Dedifferentiated amniotic fluid mesenchymal stem cell (primary cell): ENCODE measurements around the gene ADCY6.

Experiments
- DNase-seq: peaks from one replicate; pipeline ENCODE4 v3.0.0-alpha.2; 2016; ENCODE audit errors: extremely low spot score

The ADCY6 gene

DNA sequence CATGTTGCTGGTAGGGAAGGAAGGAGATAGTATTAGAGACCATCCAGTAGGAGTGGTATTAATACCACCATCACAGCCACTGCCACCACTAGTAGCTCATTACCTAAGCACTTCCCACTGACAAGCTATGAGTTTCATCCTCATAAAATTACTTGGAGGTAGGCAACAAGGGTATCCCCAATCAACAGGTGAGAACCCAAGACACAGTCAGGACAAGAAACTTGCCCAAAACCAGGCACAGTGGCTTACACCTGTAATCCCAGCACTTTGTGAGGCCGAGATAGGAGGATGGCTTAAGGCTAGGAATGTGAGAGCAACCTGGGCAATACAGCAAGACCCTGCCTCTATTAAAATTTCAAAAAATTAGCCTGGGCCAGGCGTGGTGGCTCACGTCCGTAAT lies 5.5 kb downstream of the ADCY6 start:
- no peak for DNase-seq

DNA sequence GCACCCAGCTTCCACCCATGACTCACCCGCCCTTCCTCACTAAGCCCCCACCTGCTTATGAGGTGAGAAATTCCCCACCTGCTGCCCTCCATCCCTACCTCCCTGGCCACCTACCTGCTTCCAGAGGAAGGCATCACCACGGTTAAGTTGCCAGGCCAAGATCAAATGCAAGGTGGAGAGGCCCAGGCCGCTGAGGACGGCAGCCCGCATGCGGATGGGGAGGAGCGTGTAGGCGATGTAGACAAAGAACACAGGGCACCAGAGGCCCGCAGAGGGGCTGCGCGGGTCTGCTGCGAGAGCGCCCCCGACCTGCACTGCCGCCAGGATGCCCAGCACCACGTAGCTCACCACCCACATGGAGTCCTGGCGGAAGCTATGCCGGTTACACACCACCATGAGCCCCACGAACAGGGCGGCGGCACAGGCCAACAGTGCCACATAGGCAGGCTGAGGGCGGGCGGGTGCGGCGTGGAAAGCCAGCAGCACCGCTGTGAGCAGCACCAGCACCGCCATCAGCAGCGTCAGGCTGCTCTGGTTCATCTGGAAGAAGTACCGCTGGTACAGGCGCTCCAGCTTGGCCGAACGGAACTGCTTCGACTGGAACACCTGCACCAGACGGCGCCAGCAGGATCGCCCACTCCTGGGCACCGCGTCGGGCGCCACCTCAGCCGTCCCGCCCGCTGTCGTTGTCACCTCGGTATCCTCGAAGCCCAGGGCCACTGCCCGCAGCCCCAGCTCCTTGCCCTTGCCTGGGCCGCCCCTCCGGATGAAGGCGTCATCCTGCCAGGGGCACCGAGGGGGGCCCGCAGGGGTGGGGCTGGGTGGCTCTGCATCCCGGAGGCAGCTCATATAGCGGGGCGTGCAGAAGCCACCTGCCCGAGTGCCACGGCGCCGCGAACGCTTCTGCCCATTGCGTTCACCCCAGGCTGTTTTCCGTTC lies 6.2 kb downstream of the ADCY6 start:
- DNase-seq, result no peak

DNA sequence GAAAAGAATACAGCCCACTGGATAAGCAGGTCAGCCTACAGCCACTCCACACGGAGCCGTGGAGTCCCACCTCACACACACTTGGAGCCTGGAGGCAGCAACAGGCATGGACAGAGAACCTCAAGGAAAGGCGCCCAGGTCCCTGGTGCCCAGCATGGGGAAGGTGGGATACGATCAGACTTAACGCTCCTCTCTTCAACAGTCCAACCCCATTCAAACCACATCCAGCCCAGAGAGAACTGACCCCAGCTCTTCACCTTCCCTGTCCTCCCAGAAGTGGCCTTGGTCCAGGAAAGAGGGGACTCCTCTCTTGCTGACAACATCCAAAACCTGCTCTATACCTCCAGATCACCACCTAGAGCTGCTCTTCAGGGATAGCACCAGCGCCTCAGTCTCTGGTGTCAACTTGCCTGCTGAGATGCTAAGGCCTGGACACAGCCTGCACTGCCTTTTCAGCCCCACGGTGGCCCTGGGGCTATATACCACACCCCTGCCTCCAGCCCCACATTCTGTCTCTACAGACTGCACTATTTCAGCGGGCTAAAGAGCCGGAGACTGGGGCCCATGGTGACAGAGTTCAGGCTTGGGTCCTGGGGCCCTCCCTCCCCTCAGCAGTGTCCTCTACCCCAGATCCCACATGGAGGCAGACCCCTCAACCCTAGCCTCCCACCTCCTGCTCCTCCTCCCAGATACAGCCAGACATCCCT lies 7.0 kb downstream of the ADCY6 start:
- DNase-seq, result no peak

DNA sequence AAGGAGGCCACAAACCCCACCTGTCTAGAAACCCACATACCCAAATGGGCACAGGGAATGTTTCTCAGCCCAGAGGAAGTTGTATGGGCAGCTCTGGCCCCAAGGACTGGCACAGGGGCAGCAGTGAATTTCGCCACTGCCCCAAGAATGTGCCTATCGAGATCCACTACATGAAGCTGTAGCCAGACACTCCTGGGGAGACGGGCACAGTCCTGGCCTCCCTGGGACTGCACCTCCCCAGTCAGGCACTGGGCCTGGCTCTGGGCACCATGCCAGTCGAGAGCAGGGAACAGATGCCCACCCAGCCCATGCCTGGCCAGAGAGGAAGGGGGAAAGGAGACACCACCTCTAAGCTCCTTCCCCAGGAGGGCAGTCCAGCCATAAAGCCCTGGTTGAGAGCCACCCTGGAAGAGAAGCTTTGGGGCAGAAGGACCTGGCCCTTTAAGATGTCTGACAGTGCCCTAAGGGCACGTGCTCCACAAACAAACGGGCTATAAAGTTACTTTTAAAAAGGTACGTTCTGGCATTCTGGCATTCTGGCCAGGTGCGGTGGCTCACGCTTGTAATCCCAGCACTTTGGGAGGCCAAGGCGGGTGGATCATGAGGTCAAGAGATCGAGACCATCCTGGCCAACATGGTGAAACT lies 8.4 kb downstream of the ADCY6 start:
- DNase-seq, result no peak

DNA sequence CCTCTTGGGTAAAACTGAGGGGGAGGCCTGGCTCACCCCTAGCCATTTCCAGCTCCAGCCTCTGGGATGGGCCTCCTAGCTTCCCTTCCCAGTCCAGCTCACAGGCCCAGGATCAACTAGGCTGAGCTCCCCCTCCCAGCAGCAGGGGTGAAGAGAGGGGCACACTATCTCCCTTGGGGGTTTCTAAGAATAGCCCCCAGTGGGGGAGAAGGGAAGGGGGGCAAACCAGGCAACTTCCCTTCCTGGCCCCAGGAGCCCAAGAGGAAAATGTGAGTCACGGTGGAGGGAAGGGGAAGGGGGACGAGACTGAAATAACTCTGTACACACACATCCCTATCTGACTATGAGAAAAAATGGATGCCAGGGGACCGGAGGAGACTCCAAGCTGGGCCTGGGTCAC lies 9.0 kb downstream of the ADCY6 start:
- no peak for DNase-seq

GRCh38 chr12:48777501-48778400 lies 11.1 kb downstream of the ADCY6 start:
- no peak for DNase-seq

GRCh38 chr12:48776956-48777355 lies 11.9 kb downstream of the ADCY6 start:
- DNase-seq, result no peak

GRCh38 chr12:48775991-48776649 lies 12.8 kb downstream of the ADCY6 start:
- no peak for DNase-seq

- DNase-seq, result no peak
Measured at GRCh38 chr12:48775299-48775698, 13.6 kb downstream of the ADCY6 start.

DNA sequence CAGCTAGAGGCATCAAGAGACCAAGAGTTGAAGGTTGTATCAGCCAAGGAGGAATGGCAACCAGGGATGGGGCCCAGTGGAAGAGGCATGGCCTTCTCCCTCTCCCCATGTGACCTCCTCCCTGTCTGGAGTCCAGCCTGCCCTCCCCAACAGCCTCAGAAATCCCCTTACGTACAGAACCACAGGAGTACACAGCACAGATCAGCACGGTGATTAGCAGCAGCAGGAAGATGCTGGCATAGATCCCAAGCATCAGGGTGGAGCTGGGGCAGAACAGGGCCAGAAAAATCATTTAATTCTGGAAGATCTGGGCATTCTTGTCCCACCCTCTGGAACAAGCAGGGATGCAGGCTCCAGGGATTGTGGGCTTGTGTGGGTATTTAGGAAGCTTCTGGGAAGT lies 14.4 kb downstream of the ADCY6 start:
- no peak for DNase-seq

DNA sequence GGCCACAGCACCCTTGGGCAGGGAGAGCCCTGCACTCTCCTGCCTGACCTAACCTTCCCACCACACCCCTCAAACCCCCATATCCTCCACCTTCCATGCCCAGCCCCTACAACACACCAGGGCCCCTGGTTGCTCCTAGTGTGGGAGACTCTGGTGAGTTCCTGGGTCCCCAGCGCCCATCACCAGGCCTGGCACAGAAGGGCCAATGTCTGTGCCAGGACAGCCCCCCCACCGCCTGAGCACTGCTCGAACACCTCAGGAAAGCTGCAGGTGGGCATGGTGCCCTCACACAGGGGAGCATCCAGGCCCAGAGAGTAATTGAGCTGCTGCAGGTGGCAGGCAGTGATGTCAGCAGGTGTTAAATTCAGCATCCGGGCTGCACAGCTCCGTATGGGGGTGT lies 15.2 kb downstream of the ADCY6 start:
- DNase-seq, result no peak

- DNase-seq, result no peak
Measured at GRCh38 chr12:48771588-48772112, 17.2 kb downstream of the ADCY6 start.

DNA sequence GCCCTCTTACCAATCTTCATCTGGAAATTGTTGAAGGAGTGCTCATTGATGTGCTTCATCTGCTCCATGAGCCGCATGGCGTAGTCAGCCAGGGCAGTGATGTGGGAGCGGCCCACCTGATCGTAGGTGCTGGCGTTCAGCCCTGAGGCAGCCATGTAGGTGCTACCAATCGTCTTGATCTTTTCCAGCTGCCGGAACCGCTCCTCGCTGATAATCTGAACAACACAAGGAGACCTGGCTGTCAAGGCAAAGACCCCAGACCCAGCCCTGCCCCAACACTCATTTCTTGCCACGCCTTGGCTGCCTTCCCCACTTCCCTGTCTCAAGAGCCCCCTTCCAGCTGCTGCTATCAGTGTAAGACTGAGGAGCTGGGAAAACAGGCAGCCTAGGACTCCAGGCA lies 18.1 kb downstream of the ADCY6 start:
- no peak for DNase-seq

DNA sequence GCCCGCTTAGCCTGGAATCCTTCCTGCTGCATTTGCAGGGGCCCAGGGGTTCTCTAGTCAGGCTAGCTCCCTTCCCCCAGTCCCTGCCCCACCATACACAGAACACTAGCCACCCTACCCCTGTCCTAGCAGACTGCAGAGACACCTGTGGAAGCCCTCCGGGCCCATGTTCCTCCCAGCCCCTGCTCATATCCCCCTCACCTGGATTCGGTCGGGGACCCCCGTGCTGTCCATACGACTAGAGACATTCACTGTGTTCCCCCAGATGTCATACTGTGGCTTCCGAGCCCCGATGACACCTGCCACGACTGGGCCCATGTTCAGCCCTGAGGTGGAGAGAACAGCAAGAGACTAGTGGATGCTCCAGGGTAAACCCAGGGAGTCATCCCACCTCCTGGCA lies 20.2 kb downstream of the ADCY6 start:
- DNase-seq, result no peak

DNA sequence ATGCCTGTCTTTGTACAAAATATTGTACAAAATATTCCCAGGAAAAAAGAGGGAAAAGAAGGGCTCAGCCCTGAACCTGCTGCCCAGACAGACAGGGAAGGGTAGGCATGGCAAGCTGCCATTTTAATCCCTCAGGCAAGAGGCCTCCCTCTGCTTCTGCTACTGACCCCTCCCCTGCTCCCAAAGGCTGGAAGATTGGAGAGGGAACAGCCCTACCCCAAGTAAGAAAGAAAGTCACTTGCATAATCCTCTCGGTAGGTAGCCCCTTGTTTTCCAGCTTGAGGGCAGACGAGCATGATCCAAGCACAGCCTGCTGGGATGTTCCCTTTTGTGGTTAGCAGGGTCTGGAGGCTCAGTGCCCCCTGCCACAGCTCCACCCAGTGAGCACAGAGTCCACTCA lies 20.7 kb downstream of the ADCY6 start:
- no peak for DNase-seq

DNA sequence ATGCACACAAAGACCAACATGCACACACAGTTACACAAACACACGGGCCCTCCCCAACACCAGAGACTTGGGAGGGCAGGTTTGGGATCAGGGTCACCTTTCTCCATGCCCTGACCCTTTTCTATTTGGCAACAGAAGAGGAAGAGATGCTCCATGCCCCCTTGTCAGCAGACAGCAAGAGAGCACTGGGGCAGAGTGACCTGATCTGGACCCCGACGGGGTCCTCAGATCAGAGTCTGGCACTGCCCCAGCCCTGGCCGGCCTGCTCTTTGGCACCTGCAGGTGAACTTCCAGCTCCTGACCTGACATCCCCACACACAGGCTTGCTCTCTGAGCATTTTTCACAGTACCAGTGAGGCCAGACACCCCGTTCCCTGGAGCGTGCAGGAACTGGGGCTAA lies 21.4 kb downstream of the ADCY6 start:
- no peak for DNase-seq

- no peak for DNase-seq
Measured at GRCh38 chr12:48767047-48767446, 21.8 kb downstream of the ADCY6 start.

GRCh38 chr12:48765753-48766162 lies 23.1 kb downstream of the ADCY6 start:
- no peak for DNase-seq

GRCh38 chr12:48764521-48764920 lies 24.4 kb downstream of the ADCY6 start:
- DNase-seq, result no peak

- no peak for DNase-seq
Measured at GRCh38 chr12:48758737-48759136, 30.2 kb downstream of the ADCY6 start.

DNA sequence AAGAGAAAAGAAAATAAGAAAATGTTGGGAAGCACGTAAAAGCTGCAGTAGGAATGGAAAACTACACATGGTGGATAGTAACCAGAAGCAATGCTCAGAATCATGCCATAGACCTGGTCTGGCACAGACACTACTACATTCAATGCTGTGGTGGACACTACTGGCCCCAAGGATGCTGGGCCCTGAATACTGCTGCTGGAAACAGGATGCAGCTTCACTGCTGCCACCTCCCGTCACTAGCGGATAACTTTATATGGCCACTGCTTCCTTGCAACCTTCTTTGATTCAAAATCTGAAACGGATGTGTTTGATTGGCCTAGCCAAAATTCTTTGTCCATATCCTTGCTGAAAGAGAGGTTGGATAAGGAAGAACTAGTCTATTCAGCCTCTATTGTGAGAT lies 30.7 kb downstream of the ADCY6 start:
- DNase-seq, result no peak
